Skeletal muscle satellite cell (primary cell): ENCODE results near the gene TTC39C.

Experiments
- H3K27me3 ChIP-seq: 2 replicates; pipeline ENCODE4 v1.7.0; 2013; ENCODE audit warnings: low read length; ENCODE audit not compliant: control insufficient read depth, insufficient read depth
- H3K36me3 ChIP-seq: 2 replicates; pipeline ENCODE4 v1.7.0; 2013; ENCODE audit warnings: mild to moderate bottlenecking, control low read depth, low read length; ENCODE audit not compliant: insufficient read depth
- H3K4me1 ChIP-seq: 2 replicates; pipeline ENCODE4 v1.7.0; 2013; ENCODE audit warnings: low read length; ENCODE audit not compliant: control insufficient read depth, insufficient read depth
- H3K4me2 ChIP-seq: 2 replicates; pipeline ENCODE4 v1.7.0; 2013; ENCODE audit warnings: mild to moderate bottlenecking, low read length
- H3K4me3 ChIP-seq: 2 replicates; pipeline ENCODE4 v1.7.0; 2013; ENCODE audit warnings: low read length
- H3K9ac ChIP-seq: 2 replicates; pipeline ENCODE4 v1.7.0; 2013; ENCODE audit warnings: mild to moderate bottlenecking, low read depth, low read length, moderate library complexity
- H3K9me3 ChIP-seq: replicated peaks from 2 replicates; pipeline ENCODE4 v1.7.0; 2013; ENCODE audit warnings: mild to moderate bottlenecking, control low read depth, low read length

The TTC39C gene

GRCh38 chr18:24011123-24011917, 3.2 kb upstream of the TTC39C start:
- Histone ChIP-seq H3K4me1 (peaks cover 13% of the 10 kb centered on the region), H3K36me3 (no peaks in the 10 kb centered on the region), H3K9me3 (no peaks in the 10 kb centered on the region), H3K4me2 (no peak overlapping the region), H3K27me3 (peaks cover 26% of the 10 kb centered on the region), H3K9ac (no peak overlapping the region), H3K4me3 (no peak overlapping the region)

- Histone ChIP-seq H3K4me3 (no peak overlapping the region), H3K9me3 (no peaks in the 10 kb centered on the region), H3K27me3 (peaks cover 25% of the 10 kb centered on the region), H3K4me1 (peaks cover 17% of the 10 kb centered on the region), H3K36me3 (no peaks in the 10 kb centered on the region), H3K4me2 (no peak overlapping the region), H3K9ac (no peak overlapping the region)
Measured at GRCh38 chr18:24013051-24013450, 1.5 kb upstream of the TTC39C start.

GRCh38 chr18:24014986-24015638, 558 bp downstream of the TTC39C start:
- H3K9me3 ChIP-seq: no peaks in the 10 kb centered on the region
- peak overlapping the region; percentile 91 for H3K4me3 ChIP-seq
- no peaks in the 10 kb centered on the region for H3K36me3 ChIP-seq
- peak overlapping the region; percentile 88 for H3K9ac ChIP-seq
- peaks cover 8% of the 10 kb centered on the region for H3K27me3 ChIP-seq
- peaks cover 17% of the 10 kb centered on the region for H3K4me1 ChIP-seq
- H3K4me2 ChIP-seq: peak overlapping the region; percentile 84

- H3K4me1 ChIP-seq: peaks cover 17% of the 10 kb centered on the region
Measured at GRCh38 chr18:24015639-24016631, 1.4 kb downstream of the TTC39C start.

GRCh38 chr18:24016643-24017042, 2.1 kb downstream of the TTC39C start:
- Histone ChIP-seq H3K4me2 (peak overlapping the region; percentile 84), H3K9me3 (no peaks in the 10 kb centered on the region), H3K9ac (no peak overlapping the region), H3K36me3 (no peaks in the 10 kb centered on the region), H3K27me3 (no peaks in the 10 kb centered on the region), H3K4me3 (peak overlapping the region; percentile 91), H3K4me1 (peaks cover 18% of the 10 kb centered on the region)

More at GRCh38 chr18:24015639-24016631, 1.4 kb downstream of the TTC39C start:
- Histone ChIP-seq H3K4me3 (peak overlapping the region; percentile 91), H3K9ac (peak overlapping the region; percentile 88), H3K4me2 (peak overlapping the region; percentile 84), H3K36me3 (no peaks in the 10 kb centered on the region), H3K9me3 (no peaks in the 10 kb centered on the region), H3K27me3 (peaks cover 5% of the 10 kb centered on the region)

GRCh38 chr18:24018299-24018886, 3.8 kb downstream of the TTC39C start:
- H3K36me3 ChIP-seq: peaks cover 4% of the 10 kb centered on the region
- no peaks in the 10 kb centered on the region for H3K9me3 ChIP-seq
- no peak overlapping the region for H3K4me2 ChIP-seq
- H3K9ac ChIP-seq: no peak overlapping the region
- H3K4me1 ChIP-seq: peaks cover 27% of the 10 kb centered on the region
- no peak overlapping the region for H3K4me3 ChIP-seq
- no peaks in the 10 kb centered on the region for H3K27me3 ChIP-seq

GRCh38 chr18:24019641-24020331, 5.2 kb downstream of the TTC39C start:
- Histone ChIP-seq H3K27me3 (no peaks in the 10 kb centered on the region), H3K4me2 (no peak overlapping the region), H3K4me3 (no peak overlapping the region), H3K9ac (no peak overlapping the region), H3K4me1 (peaks cover 22% of the 10 kb centered on the region), H3K36me3 (peaks cover 4% of the 10 kb centered on the region), H3K9me3 (no peaks in the 10 kb centered on the region)

- H3K4me1 ChIP-seq: peaks cover 21% of the 10 kb centered on the region
Measured at GRCh38 chr18:24021505-24021904, 7.0 kb downstream of the TTC39C start.

GRCh38 chr18:24022161-24022560, 7.6 kb downstream of the TTC39C start:
- Histone ChIP-seq H3K9ac (no peak overlapping the region), H3K4me2 (peak overlapping the region; percentile 3), H3K27me3 (no peaks in the 10 kb centered on the region), H3K9me3 (no peaks in the 10 kb centered on the region), H3K4me1 (peaks cover 23% of the 10 kb centered on the region), H3K36me3 (peaks cover 4% of the 10 kb centered on the region), H3K4me3 (no peak overlapping the region)

More at GRCh38 chr18:24021505-24021904, 7.0 kb downstream of the TTC39C start:
- no peaks in the 10 kb centered on the region for H3K27me3 ChIP-seq
- no peak overlapping the region for H3K4me3 ChIP-seq
- H3K4me2 ChIP-seq: no peak overlapping the region
- H3K9me3 ChIP-seq: no peaks in the 10 kb centered on the region
- no peak overlapping the region for H3K9ac ChIP-seq
- H3K36me3 ChIP-seq: peaks cover 4% of the 10 kb centered on the region

GRCh38 chr18:24023185-24023814, 8.7 kb downstream of the TTC39C start:
- Histone ChIP-seq H3K36me3 (peaks cover 4% of the 10 kb centered on the region), H3K9ac (no peak overlapping the region), H3K27me3 (no peaks in the 10 kb centered on the region), H3K9me3 (no peaks in the 10 kb centered on the region), H3K4me1 (peaks cover 31% of the 10 kb centered on the region), H3K4me2 (no peak overlapping the region), H3K4me3 (no peak overlapping the region)
